ENCODE measurements around the gene ACOX2. TPM values are rescaled to one million over a fixed set of nuclear protein-coding genes. Genes with fewer than 3 reads are reported as not detected.

Gene ACOX2
- total RNA-seq, 1 experiment from 2014 or later: 3.2 TPM

- no peaks in the 10 kb centered on the region for H3K36me3 ChIP-seq (ENCODE audit: control insufficient read depth, insufficient read depth, low read length)
- H3K27ac ChIP-seq (ENCODE audit: low read length): no peak overlapping the region
- in situ Hi-C loops (cut with HindIII; ENCODE audit: low pct_unique_long_range_greater_than_20kb, low sequenced_read_pairs) (no loop called here), intact Hi-C loops (cut with micrococcal nuclease; ENCODE audit: unreplicated experiment) (no loop called here)
- DNase-seq (ENCODE audit: low read depth, low spot score) (no peak), ATAC-seq (peak; percentile 5; the same call in 1 of the 2 replicates)
- no peak overlapping the region for H3K4me3 ChIP-seq (ENCODE audit: low read depth in 2 of 2, low read length in 2 of 2)
- peaks cover 7% of the 10 kb centered on the region for H3K4me1 ChIP-seq (ENCODE audit: control insufficient read depth, insufficient read depth, low read length)
- CTCF ChIA-PET: interaction anchor here (3.0 kb wide), 1 partner anchor 64 kb away, joined by 19 read pairs; no protein-coding TSS in a partner anchor
- no TSS peak for BruUV-seq (replicated peaks)
- POLR2A ChIA-PET: no interaction called here
- no peaks in the 10 kb centered on the region for H3K9me3 ChIP-seq (ENCODE audit: control insufficient read depth, insufficient read depth, low read depth, low read length)
- TF ChIP-seq, protein P1, sequence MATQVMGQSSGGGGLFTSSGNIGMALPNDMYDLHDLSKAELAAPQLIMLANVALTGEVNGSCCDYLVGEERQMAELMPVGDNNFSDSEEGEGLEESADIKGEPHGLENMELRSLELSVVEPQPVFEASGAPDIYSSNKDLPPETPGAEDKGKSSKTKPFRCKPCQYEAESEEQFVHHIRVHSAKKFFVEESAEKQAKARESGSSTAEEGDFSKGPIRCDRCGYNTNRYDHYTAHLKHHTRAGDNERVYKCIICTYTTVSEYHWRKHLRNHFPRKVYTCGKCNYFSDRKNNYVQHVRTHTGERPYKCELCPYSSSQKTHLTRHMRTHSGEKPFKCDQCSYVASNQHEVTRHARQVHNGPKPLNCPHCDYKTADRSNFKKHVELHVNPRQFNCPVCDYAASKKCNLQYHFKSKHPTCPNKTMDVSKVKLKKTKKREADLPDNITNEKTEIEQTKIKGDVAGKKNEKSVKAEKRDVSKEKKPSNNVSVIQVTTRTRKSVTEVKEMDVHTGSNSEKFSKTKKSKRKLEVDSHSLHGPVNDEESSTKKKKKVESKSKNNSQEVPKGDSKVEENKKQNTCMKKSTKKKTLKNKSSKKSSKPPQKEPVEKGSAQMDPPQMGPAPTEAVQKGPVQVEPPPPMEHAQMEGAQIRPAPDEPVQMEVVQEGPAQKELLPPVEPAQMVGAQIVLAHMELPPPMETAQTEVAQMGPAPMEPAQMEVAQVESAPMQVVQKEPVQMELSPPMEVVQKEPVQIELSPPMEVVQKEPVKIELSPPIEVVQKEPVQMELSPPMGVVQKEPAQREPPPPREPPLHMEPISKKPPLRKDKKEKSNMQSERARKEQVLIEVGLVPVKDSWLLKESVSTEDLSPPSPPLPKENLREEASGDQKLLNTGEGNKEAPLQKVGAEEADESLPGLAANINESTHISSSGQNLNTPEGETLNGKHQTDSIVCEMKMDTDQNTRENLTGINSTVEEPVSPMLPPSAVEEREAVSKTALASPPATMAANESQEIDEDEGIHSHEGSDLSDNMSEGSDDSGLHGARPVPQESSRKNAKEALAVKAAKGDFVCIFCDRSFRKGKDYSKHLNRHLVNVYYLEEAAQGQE (IDR thresholded peaks at IDR 0.05; ENCODE audit: insufficient read depth in 1 of 2, low read depth in 2 of 2, low read length in 1 of 2): no peak
- TF ChIP-seq TCF7L2 (IDR thresholded peaks at IDR 0.05; ENCODE audit: low read depth, low read length) (no peak), SIN3A (IDR thresholded peaks at IDR 0.05; ENCODE audit: borderline replicate concordance, insufficient read depth, low read depth, low read length) (no peak), POLR2AphosphoS5 (IDR thresholded peaks at IDR 0.05; ENCODE audit: low read depth, low read length) (no peak)
- TF ChIP-seq, protein P2, sequence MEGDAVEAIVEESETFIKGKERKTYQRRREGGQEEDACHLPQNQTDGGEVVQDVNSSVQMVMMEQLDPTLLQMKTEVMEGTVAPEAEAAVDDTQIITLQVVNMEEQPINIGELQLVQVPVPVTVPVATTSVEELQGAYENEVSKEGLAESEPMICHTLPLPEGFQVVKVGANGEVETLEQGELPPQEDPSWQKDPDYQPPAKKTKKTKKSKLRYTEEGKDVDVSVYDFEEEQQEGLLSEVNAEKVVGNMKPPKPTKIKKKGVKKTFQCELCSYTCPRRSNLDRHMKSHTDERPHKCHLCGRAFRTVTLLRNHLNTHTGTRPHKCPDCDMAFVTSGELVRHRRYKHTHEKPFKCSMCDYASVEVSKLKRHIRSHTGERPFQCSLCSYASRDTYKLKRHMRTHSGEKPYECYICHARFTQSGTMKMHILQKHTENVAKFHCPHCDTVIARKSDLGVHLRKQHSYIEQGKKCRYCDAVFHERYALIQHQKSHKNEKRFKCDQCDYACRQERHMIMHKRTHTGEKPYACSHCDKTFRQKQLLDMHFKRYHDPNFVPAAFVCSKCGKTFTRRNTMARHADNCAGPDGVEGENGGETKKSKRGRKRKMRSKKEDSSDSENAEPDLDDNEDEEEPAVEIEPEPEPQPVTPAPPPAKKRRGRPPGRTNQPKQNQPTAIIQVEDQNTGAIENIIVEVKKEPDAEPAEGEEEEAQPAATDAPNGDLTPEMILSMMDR (IDR thresholded peaks at IDR 0.05): no peak
- no peaks in the 10 kb centered on the region for H3K27me3 ChIP-seq (ENCODE audit: control insufficient read depth, insufficient read depth, low read length)
These were observed 29.6 kb upstream of the ACOX2 start for GRCh38 chr3:58566398-58567250.

- H3K27ac ChIP-seq (ENCODE audit: low read length): no peak overlapping the region
- H3K4me3 ChIP-seq (ENCODE audit: low read depth in 2 of 2, low read length in 2 of 2): no peak overlapping the region
- DNase-seq (ENCODE audit: low read depth, low spot score) (no peak), ATAC-seq (0 out of 2 replicates have a peak, but pooled peaks have one; percentile 6)
- ChIA-PET POLR2A (no interaction called here), CTCF (interaction anchor here (0.6 kb wide), 1 partner anchor 38 kb away, joined by 7 read pairs; no protein-coding TSS in a partner anchor)
- TF ChIP-seq SIN3A (IDR thresholded peaks at IDR 0.05; ENCODE audit: borderline replicate concordance, insufficient read depth, low read depth, low read length) (no peak), TCF7L2 (IDR thresholded peaks at IDR 0.05; ENCODE audit: low read depth, low read length) (no peak), POLR2AphosphoS5 (IDR thresholded peaks at IDR 0.05; ENCODE audit: low read depth, low read length) (no peak)
- TF ChIP-seq, protein P2 (IDR thresholded peaks at IDR 0.05): no peak
- TF ChIP-seq, protein P1 (IDR thresholded peaks at IDR 0.05; ENCODE audit: insufficient read depth in 1 of 2, low read depth in 2 of 2, low read length in 1 of 2): no peak
- BruUV-seq (replicated peaks): no TSS peak
- H3K4me1 ChIP-seq (ENCODE audit: control insufficient read depth, insufficient read depth, low read length): peaks cover 7% of the 10 kb centered on the region
- intact Hi-C loops (cut with micrococcal nuclease; ENCODE audit: unreplicated experiment) (no loop called here), in situ Hi-C loops (cut with HindIII; ENCODE audit: low pct_unique_long_range_greater_than_20kb, low sequenced_read_pairs) (no loop called here)
- no peaks in the 10 kb centered on the region for H3K27me3 ChIP-seq (ENCODE audit: control insufficient read depth, insufficient read depth, low read length)
- H3K36me3 ChIP-seq (ENCODE audit: control insufficient read depth, insufficient read depth, low read length): no peaks in the 10 kb centered on the region
- H3K9me3 ChIP-seq (ENCODE audit: control insufficient read depth, insufficient read depth, low read depth, low read length): no peaks in the 10 kb centered on the region
These were observed 28.8 kb upstream of the ACOX2 start for GRCh38 chr3:58565621-58566397.
